GM23338 (cell line): Measurements from ENCODE around the gene SH3BGR. TPM values are rescaled to one million over a fixed set of nuclear protein-coding genes. Genes with fewer than 3 reads are reported as not detected.

Experiments used
- ATAC-seq: fragments of 200-7000 bp; cut with Tn5 transposase; 3 replicates; pipeline ENCODE4 v1.9.1; 2020
- DNase-seq: peaks from one replicate; pipeline ENCODE4 v3.0.0-alpha.2; 2015; ENCODE audit warnings: low spot score
- H2AFZ ChIP-seq: fragments of 200-600 bp; sonication (generic); 2 replicates; pipeline ENCODE4 v1.8.0; 2016; ENCODE audit warnings: antibody characterized with exemption, mild to moderate bottlenecking, moderate library complexity
- H3F3A ChIP-seq: fragments of 200-600 bp; sonication (generic); replicated peaks from 2 replicates; pipeline ENCODE4 v1.8.0; 2017; ENCODE audit warnings: antibody characterized with exemption, mixed run types, low read depth
- H3K27ac ChIP-seq: fragments of 200-600 bp; sonication (generic); 2 replicates; pipeline ENCODE4 v1.6.1; 2016; ENCODE audit warnings: low read depth
- H3K27me3 ChIP-seq: fragments of 200-600 bp; sonication (generic); 2 replicates; pipeline ENCODE4 v1.8.0; 2016; ENCODE audit warnings: mild to moderate bottlenecking, mixed run types, moderate library complexity; ENCODE audit not compliant: insufficient read depth
- H3K36me3 ChIP-seq: fragments of 200-600 bp; sonication (generic); 2 replicates; pipeline ENCODE4 v1.8.0; 2016; ENCODE audit warnings: mild to moderate bottlenecking; ENCODE audit not compliant: insufficient read depth
- H3K4me1 ChIP-seq: fragments of 200-600 bp; sonication (generic); 2 replicates; pipeline ENCODE4 v1.8.0; 2016; ENCODE audit warnings: mild to moderate bottlenecking, moderate library complexity; ENCODE audit not compliant: insufficient read depth
- H3K4me2 ChIP-seq: fragments of 200-600 bp; sonication (generic); 2 replicates; pipeline ENCODE4 v1.7.1; 2017; ENCODE audit warnings: mixed run types
- H3K4me3 ChIP-seq: fragments of 200-600 bp; sonication (generic); 2 replicates; pipeline ENCODE4 v1.6.1; 2016; ENCODE audit warnings: mixed run types
- H3K79me2 ChIP-seq: fragments of 200-600 bp; sonication (generic); replicated peaks from 2 replicates; pipeline ENCODE4 v1.8.0; 2017; ENCODE audit warnings: mild to moderate bottlenecking; ENCODE audit not compliant: insufficient read depth
- H3K9me2 ChIP-seq: fragments of 200-600 bp; sonication (generic); 2 replicates; pipeline ENCODE4 v1.8.0; 2017; ENCODE audit not compliant: insufficient read depth
- H4K20me1 ChIP-seq: fragments of 200-600 bp; sonication (generic); replicated peaks from 2 replicates; pipeline ENCODE4 v1.8.0; 2017; ENCODE audit warnings: mild to moderate bottlenecking; ENCODE audit not compliant: insufficient read depth
- H3K27ac Mint-ChIP-seq: 2 replicates; pipeline ENCODE4 v1.8.0; 2020; ENCODE audit warnings: inconsistent platforms, mild to moderate bottlenecking, moderate library complexity, mixed read lengths
- H3K27me3 Mint-ChIP-seq: 3 replicates; pipeline ENCODE4 v1.8.0; 2022; ENCODE audit warnings: low read depth, mild to moderate bottlenecking, moderate library complexity, mixed read lengths, inconsistent platforms; ENCODE audit not compliant: insufficient read depth, poor library complexity
- H3K36me3 Mint-ChIP-seq: 3 replicates; pipeline ENCODE4 v1.8.0; 2021; ENCODE audit warnings: low read depth, mild to moderate bottlenecking, inconsistent platforms, moderate library complexity, mixed read lengths
- H3K4me1 Mint-ChIP-seq: 3 replicates; pipeline ENCODE4 v1.8.0; 2020; ENCODE audit warnings: mild to moderate bottlenecking, inconsistent platforms, mixed read lengths
- H3K4me3 Mint-ChIP-seq: 3 replicates; pipeline ENCODE4 v1.8.0; 2021; ENCODE audit warnings: moderate library complexity, mild to moderate bottlenecking, inconsistent platforms, mixed read lengths
- H3K9me3 Mint-ChIP-seq: 3 replicates; pipeline ENCODE4 v1.8.0; 2020; ENCODE audit warnings: moderate library complexity, mild to moderate bottlenecking, inconsistent platforms, mixed read lengths
- CREB1 ChIP-seq: fragments of 250-450 bp; sonication (Bioruptor Pico); IDR thresholded peaks from 2 replicates; pipeline ENCODE4 v1.5.0; 2020; ENCODE audit warnings: low read depth, mild to moderate bottlenecking, moderate library complexity
- ETS1 ChIP-seq: IDR thresholded peaks from 2 replicates; pipeline ENCODE4 v1.6.1; 2016; ENCODE audit warnings: antibody characterized with exemption
- EZH2 ChIP-seq: fragments of 200-600 bp; sonication (generic); IDR thresholded peaks from one replicate; pipeline ENCODE4 v1.8.0; 2017; ENCODE audit warnings: antibody characterized with exemption, mild to moderate bottlenecking, low read depth; ENCODE audit not compliant: unreplicated experiment
- EZH2phosphoT487 ChIP-seq: fragments of 200-600 bp; sonication (generic); IDR thresholded peaks from one replicate; pipeline ENCODE4 v1.8.1; 2018; ENCODE audit warnings: antibody characterized with exemption; ENCODE audit not compliant: unreplicated experiment
- NANOG ChIP-seq: IDR thresholded peaks from 2 replicates; pipeline ENCODE4 v1.6.1; 2016; ENCODE audit warnings: antibody characterized with exemption, borderline replicate concordance
- POLR2AphosphoS5 ChIP-seq: IDR thresholded peaks from 2 replicates; pipeline ENCODE4 v1.6.1; 2016; ENCODE audit warnings: antibody characterized with exemption, low read depth
- REST ChIP-seq: IDR thresholded peaks from one replicate; pipeline ENCODE4 v1.6.1; 2018; ENCODE audit warnings: antibody characterized with exemption; ENCODE audit not compliant: unreplicated experiment
- ZNF114 ChIP-seq: fragments of 250-450 bp; sonication (Bioruptor Pico); IDR thresholded peaks from 2 replicates; pipeline ENCODE4 v1.5.0; 2020; ENCODE audit warnings: mild to moderate bottlenecking, moderate library complexity
- ZNF331 ChIP-seq: fragments of 250-450 bp; sonication (Bioruptor Pico); IDR thresholded peaks from 2 replicates; pipeline ENCODE4 v1.5.0; 2020; ENCODE audit warnings: low read depth, mild to moderate bottlenecking, moderate library complexity
- polyA plus RNA-seq: library from polyadenylated mRNA; unstranded; fragments of >200 nt; fragmentation: Nextera tagmentation; extraction: Ambion mirVana; gene quantifications from 2 replicates; pipeline ENCODE4 v1.2.1, GENCODE V29; 2016
- total RNA-seq: library from RNA; depleted of rRNA; stranded (reverse); fragments of >200 nt; shearing (Covaris generic); gene quantifications from 2 replicates; pipeline ENCODE4 v1.2.3, GENCODE V29; 2014

Gene SH3BGR
- total and polyA plus RNA-seq, 2 experiments from 2014 or later = 5.9 to 18.9 TPM

GRCh38 chr21:39531064-39531463 lies 79.3 kb downstream of the SH3BGR start (continued):
- TF ChIP-seq REST (no peak), ETS1 (no peak), POLR2AphosphoS5 (no peak), EZH2phosphoT487 (no peak), NANOG (no peak)

GRCh38 chr21:39531840-39532239 lies 80.1 kb downstream of the SH3BGR start:
- Mint-ChIP-seq H3K36me3 (peaks cover 11% of the 10 kb centered on the region), H3K4me3 (no peak overlapping the region), H3K9me3 (peaks cover 14% of the 10 kb centered on the region), H3K4me1 (peaks cover 29% of the 10 kb centered on the region), H3K27me3 (peaks cover 15% of the 10 kb centered on the region), H3K27ac (no peak overlapping the region)
- Histone ChIP-seq H3K4me2 (no peak overlapping the region), H3K27me3 (no peaks in the 10 kb centered on the region), H3K4me3 (no peak overlapping the region), H3K79me2 (no peaks in the 10 kb centered on the region), H3K9me2 (peaks cover 7% of the 10 kb centered on the region; the same call in 1 of the 2 replicates), H4K20me1 (no peaks in the 10 kb centered on the region), H2AFZ (no peak overlapping the region), H3F3A (0 out of 2 replicates have a peak, but pooled peaks cover 8% of the 10 kb centered on the region), H3K4me1 (peaks cover 12% of the 10 kb centered on the region), H3K27ac (no peak overlapping the region), H3K36me3 (no peaks in the 10 kb centered on the region)
- DNase-seq (no peak), ATAC-seq (no peak)
- no peak for TF ChIP-seq EZH2
- no peak for TF ChIP-seq NANOG
- TF ChIP-seq ETS1 = no peak
- no peak for TF ChIP-seq CREB1 (CRISPR knock-in tag)
- no peak for TF ChIP-seq ZNF114 (CRISPR knock-in tag)
- no peak for TF ChIP-seq ZNF331 (CRISPR knock-in tag)
- no peak for TF ChIP-seq REST
